HG03103 (cell line): ENCODE data around the gene VIM.
"Not testable (repeated sequence)": the region's sequence is repeated elsewhere in the genome, so short reads cannot be mapped to it uniquely, and the experiment has no call there.

ENCODE experiments used
- ATAC-seq: cut with Tn5 transposase; IDR thresholded peaks from one replicate; pipeline ENCODE4 v1.9.1; 2021; ENCODE audit warnings: low read depth; ENCODE audit not compliant: unreplicated experiment

Gene VIM

GRCh38 chr10:17255512-17255911 lies 27.5 kb downstream of the VIM start:
- ATAC-seq, result no peak

- ATAC-seq, result no peak
Observed at GRCh38 chr10:17256051-17256450, 28.0 kb downstream of the VIM start.

- no peak for ATAC-seq
Observed at GRCh38 chr10:17256627-17257026, 28.6 kb downstream of the VIM start.

GRCh38 chr10:17257466-17258321 lies 29.7 kb downstream of the VIM start:
- peak; percentile 83 for ATAC-seq

- no peak for ATAC-seq
Observed at GRCh38 chr10:17262502-17262901, 34.5 kb downstream of the VIM start.

- ATAC-seq, result no peak
Observed at GRCh38 chr10:17263580-17263979, 35.5 kb downstream of the VIM start.

- no peak for ATAC-seq
Observed at GRCh38 chr10:17265468-17265867, 37.4 kb downstream of the VIM start.

- ATAC-seq, result not testable (repeated sequence)
Observed at GRCh38 chr10:17266549-17266948, 38.5 kb downstream of the VIM start.

- no peak for ATAC-seq
Observed at GRCh38 chr10:17272648-17273047, 44.6 kb downstream of the VIM start.

- ATAC-seq, result no peak
Observed at GRCh38 chr10:17273403-17273802, 45.4 kb downstream of the VIM start.

- no peak for ATAC-seq
Observed at GRCh38 chr10:17276756-17277424, 48.8 kb downstream of the VIM start.

- no peak for ATAC-seq
Observed at GRCh38 chr10:17278607-17279240, 50.7 kb downstream of the VIM start.

GRCh38 chr10:17282311-17282710 lies 54.3 kb downstream of the VIM start:
- no peak for ATAC-seq

GRCh38 chr10:17286562-17287550 lies 58.8 kb downstream of the VIM start:
- ATAC-seq, result no peak
